CD14-positive monocyte (primary cell): ENCODE results near the gene PRDM11. TPM values are rescaled to one million over a fixed set of nuclear protein-coding genes. Genes with fewer than 3 reads are reported as not detected.

ENCODE experiments used
- DNase-seq, 3 donors: peaks; one replicate each; pipeline ENCODE4 v3.0.0-alpha.2; 2011 to 2022
- H2AFZ ChIP-seq: 2 replicates; pipeline ENCODE4 v1.6.0; 2012; ENCODE audit warnings: mild to moderate bottlenecking, low read depth, low read length, inconsistent platforms; ENCODE audit not compliant: insufficient read depth, poor library complexity, severe bottlenecking
- H3K27ac ChIP-seq, 2 donors: 1 replicate in 1 of 2; 2 replicates in 1 of 2; pipeline ENCODE4 v1.5.1; 2012 to 2013; ENCODE audit warnings: low read length in 2 of 2, control low read depth in 1 of 2, inconsistent platforms in 1 of 2, low read depth in 1 of 2, mild to moderate bottlenecking in 1 of 2
- H3K27me3 ChIP-seq, 2 donors: one replicate each; pipeline versions ENCODE4 v1.6.0 to v1.6.1; 2011 to 2013; ENCODE audit warnings: low read length in 2 of 2; ENCODE audit not compliant: control insufficient read depth in 2 of 2, insufficient read depth in 2 of 2
- H3K36me3 ChIP-seq, 2 donors: replicated peaks in 1 of 2; 1 replicate in 1 of 2; 2 replicates in 1 of 2; pipeline versions ENCODE4 v1.5.1 to v1.6.1; 2012 to 2013; ENCODE audit warnings: low read length in 2 of 2, control low read depth in 1 of 2, inconsistent platforms in 1 of 2, mild to moderate bottlenecking in 1 of 2; ENCODE audit not compliant: insufficient read depth in 2 of 2, control insufficient read depth in 1 of 2
- H3K4me1 ChIP-seq, 2 donors: 1 replicate in 1 of 2; 2 replicates in 1 of 2; pipeline versions ENCODE4 v1.5.1 to v1.6.1; 2012 to 2013; ENCODE audit warnings: low read length in 2 of 2, control low read depth in 1 of 2, inconsistent platforms in 1 of 2, mild to moderate bottlenecking in 1 of 2, moderate library complexity in 1 of 2; ENCODE audit not compliant: insufficient read depth in 2 of 2, control insufficient read depth in 1 of 2
- H3K4me2 ChIP-seq: replicated peaks from 2 replicates; pipeline ENCODE3; 2012; ENCODE audit warnings: low read length, moderate library complexity, mild to moderate bottlenecking; ENCODE audit not compliant: poor library complexity, severe bottlenecking; ENCODE audit errors: extremely low read depth
- H3K4me3 ChIP-seq, 3 experiments: fragments of 200-600 bp in 1 of 3; sonication (generic) in 1 of 3; replicated peaks in 1 of 3; 1 replicate in 2 of 3; 2 replicates in 1 of 3; pipeline ENCODE4 v1.5.1; 2011 to 2013; ENCODE audit warnings: low read length in 3 of 3, mild to moderate bottlenecking in 3 of 3, control low read depth in 2 of 3, low read depth in 2 of 3, inconsistent platforms in 1 of 3, moderate library complexity in 1 of 3
- H3K79me2 ChIP-seq: 2 replicates; pipeline ENCODE4 v1.6.0; 2012; ENCODE audit warnings: mild to moderate bottlenecking, control low read depth, inconsistent platforms, low read length, moderate library complexity; ENCODE audit not compliant: insufficient read depth
- H3K9ac ChIP-seq: 2 replicates; pipeline ENCODE4 v1.6.0; 2017; ENCODE audit warnings: low read length, mild to moderate bottlenecking; ENCODE audit not compliant: insufficient read depth, poor library complexity, severe bottlenecking
- H3K9me3 ChIP-seq, 2 donors: replicated peaks in 1 of 2; 1 replicate in 1 of 2; 2 replicates in 1 of 2; pipeline versions ENCODE4 v1.5.1 to v1.6.1; 2012 to 2013; ENCODE audit warnings: low read length in 2 of 2, control low read depth in 1 of 2; ENCODE audit not compliant: control insufficient read depth in 1 of 2, insufficient read depth in 1 of 2
- H4K20me1 ChIP-seq: 2 replicates; pipeline ENCODE4 v1.6.0; 2012; ENCODE audit warnings: mild to moderate bottlenecking, low read length, control low read depth, moderate library complexity; ENCODE audit not compliant: insufficient read depth
- H3K27ac Mint-ChIP-seq, 7 donors: one replicate each; pipeline ENCODE4 v1.8.0; 2020; ENCODE audit warnings: mild to moderate bottlenecking in 7 of 7, mixed read lengths in 7 of 7, moderate library complexity in 6 of 7, inconsistent platforms in 2 of 7
- H3K27me3 Mint-ChIP-seq, 3 donors: one replicate each; pipeline ENCODE4 v1.8.0; 2021 to 2022; ENCODE audit warnings: low read depth in 3 of 3, mild to moderate bottlenecking in 3 of 3, mixed read lengths in 3 of 3, moderate library complexity in 3 of 3, inconsistent platforms in 1 of 3
- H3K36me3 Mint-ChIP-seq, 2 donors: one replicate each; pipeline ENCODE4 v1.8.0; 2020; ENCODE audit warnings: mixed read lengths in 2 of 2, inconsistent platforms in 1 of 2, mild to moderate bottlenecking in 1 of 2
- H3K4me1 Mint-ChIP-seq: one replicate; pipeline ENCODE4 v1.8.0; 2020; ENCODE audit warnings: mild to moderate bottlenecking, mixed read lengths
- H3K4me3 Mint-ChIP-seq, 2 donors: one replicate each; pipeline ENCODE4 v1.8.0; 2020; ENCODE audit warnings: mild to moderate bottlenecking in 2 of 2, mixed read lengths in 2 of 2, moderate library complexity in 1 of 2
- H3K9me3 Mint-ChIP-seq, 7 donors: one replicate each; pipeline ENCODE4 v1.8.0; 2020 to 2022; ENCODE audit warnings: mixed read lengths in 7 of 7, mild to moderate bottlenecking in 6 of 7, moderate library complexity in 6 of 7, inconsistent platforms in 2 of 7
- CTCF ChIP-seq: fragments of 200-600 bp; IDR thresholded peaks from one replicate; pipeline ENCODE4 v1.8.0; 2022; ENCODE audit warnings: antibody characterized with exemption, mild to moderate bottlenecking
- WGBS: methylation state at CpG from one replicate; pipeline ENCODE4 v1.1.5; 2013; ENCODE audit warnings: missing lambda C conversion rate; ENCODE audit not compliant: insufficient coverage; 5-methylcytosine and 5-hydroxymethylcytosine counted together
- intact Hi-C, 2 donors: fragments of 100-400 bp; cut with micrococcal nuclease; formaldehyde crosslinking; loops; one replicate each; pipeline versions ENCODE4 v1.15.0 to v1.15.1; 2023
- polyA plus RNA-seq, 3 donors: library from polyadenylated mRNA; depleted of rRNA in 1 of 3; unstranded in 2 of 3; stranded (reverse) in 1 of 3; fragments of 300-500 nt in 2 of 3; fragments of >200 nt in 1 of 3; fragmentation: Illumina TruSeq in 2 of 3; gene quantifications; 1 replicate in 2 of 3; 2 replicates in 1 of 3; pipeline ENCODE4 v1.2.3, GENCODE V29; 2012 to 2021

PRDM11 gene
- polyA plus RNA-seq, 3 donors = 0.48 to 1.8 TPM; not detected in 1

- DNase-seq = no peak
- Histone ChIP-seq H4K20me1 (no peaks in the 10 kb centered on the region), H3K4me2 (no peak overlapping the region), H3K4me1 (no peaks in the 10 kb centered on the region), H3K27ac (no peak overlapping the region), H3K9me3 (no peaks in the 10 kb centered on the region), H3K79me2 (no peaks in the 10 kb centered on the region), H3K27me3 (no peaks in the 10 kb centered on the region), H2AFZ (no peak overlapping the region), H3K9ac (no peak overlapping the region), H3K4me3 (no peak overlapping the region), H3K36me3 (no peaks in the 10 kb centered on the region)
- peaks cover 0 to 3% of the 10 kb centered on the region in 2 donors for H3K36me3 Mint-ChIP-seq
- peaks cover 0 to 1% (median 0%) of the 10 kb centered on the region in 7 donors for H3K9me3 Mint-ChIP-seq
- H3K27ac Mint-ChIP-seq = peak overlapping the region in 1 of 7 donors; percentile 64
- intact Hi-C loops = no loop called here
- H3K4me3 Mint-ChIP-seq = peak overlapping the region in 1 of 2 donors; percentile 10
- WGBS = 97% methylated on average over 12 of the region's 12 CpGs
- H3K27me3 Mint-ChIP-seq = peaks cover 0 to 1% (median 0%) of the 10 kb centered on the region in 3 donors
- TF ChIP-seq CTCF = no peak
- peaks cover 15% of the 10 kb centered on the region for H3K4me1 Mint-ChIP-seq
These were observed 66.9 kb downstream of the PRDM11 start for GRCh38 chr11:45213316-45213665.

GRCh38 chr11:45213717-45214116 is 67.3 kb downstream of the PRDM11 start:
- whole genome bisulfite sequencing = no CpG with 5 or more reads among the region's 1 CpG
- no peak overlapping the region for H3K4me3 Mint-ChIP-seq

More at GRCh38 chr11:45213717-45214116, 67.3 kb downstream of the PRDM11 start:
- H3K4me1 Mint-ChIP-seq = peaks cover 15% of the 10 kb centered on the region
- no peak overlapping the region for H3K9ac ChIP-seq
- no peaks in the 10 kb centered on the region for H3K36me3 ChIP-seq
- peaks cover 0 to 1% (median 0%) of the 10 kb centered on the region in 3 donors for H3K27me3 Mint-ChIP-seq
- no peak for TF ChIP-seq CTCF
- H3K4me3 ChIP-seq = no peak overlapping the region
- no peaks in the 10 kb centered on the region for H3K79me2 ChIP-seq
- no peak overlapping the region for H3K4me2 ChIP-seq
- intact Hi-C loops = no loop called here
- no peak overlapping the region for H2AFZ ChIP-seq
- no peak overlapping the region for H3K27ac ChIP-seq
- H3K4me1 ChIP-seq = no peaks in the 10 kb centered on the region
- H3K36me3 Mint-ChIP-seq = peaks cover 0 to 3% of the 10 kb centered on the region in 2 donors
- H3K9me3 Mint-ChIP-seq = peaks cover 0 to 1% (median 0%) of the 10 kb centered on the region in 7 donors
- no peaks in the 10 kb centered on the region for H3K27me3 ChIP-seq
- no peaks in the 10 kb centered on the region for H4K20me1 ChIP-seq
- DNase-seq = no peak
- H3K9me3 ChIP-seq = no peaks in the 10 kb centered on the region
- peak overlapping the region in 1 of 7 donors; percentile 64 for H3K27ac Mint-ChIP-seq
